HepG2 (cell line): ENCODE results near the gene CACNA1C. TPM values are rescaled to one million over a fixed set of nuclear protein-coding genes. Genes with fewer than 3 reads are reported as not detected.

Experiments
- ATAC-seq: fragments of 200-7000 bp; cut with Tn5 transposase; 3 replicates; pipeline ENCODE4 v1.9.1; 2020; ENCODE audit warnings: mild to moderate bottlenecking, moderate library complexity
- BruUV-seq: library from RNA; stranded (reverse); fragments of 400-500 nt; replicated peaks from 2 replicates; lab custom pipeline; 2021; lab: Mats Ljungman, UMichigan
- CTCF ChIA-PET: fragments of 300-600 bp; formaldehyde crosslinking; extraction: SDS; loops from one replicate; lab custom pipeline; 2021; ENCODE audit warnings: low total read pairs, inconsistent platforms, low intra/inter-chr PET ratio; lab: Yijun Ruan, JAX
- POLR2A ChIA-PET: fragments of 350-600 bp; sonication (Branson Sonifier 250); formaldehyde crosslinking; loops from one replicate; lab custom pipeline; 2020; ENCODE audit warnings: antibody characterized with exemption, inconsistent platforms; lab: Yijun Ruan, JAX
- DNase-seq: peaks from one replicate; pipeline ENCODE4 v3.0.0-alpha.2; 2015; ENCODE audit warnings: low spot score
- FAIRE-seq: peaks from 3 replicates; lab custom pipeline; 2011; peaks lifted over from hg19 to GRCh38; lab: Jason Lieb, UNC
- H2AFZ ChIP-seq: one replicate; pipeline ENCODE4 v1.6.1; 2011; ENCODE audit warnings: low read length, inconsistent platforms
- H3K27ac ChIP-seq: fragments of 300-600 bp; 3 replicates; pipeline ENCODE4 v1.8.0; 2011; ENCODE audit warnings: mixed run types, mild to moderate bottlenecking, mixed read lengths, low read length, inconsistent platforms; ENCODE audit not compliant: insufficient read depth; ENCODE audit errors: extremely low read length
- H3K27me3 ChIP-seq, 2 experiments: fragments of 200-600 bp in 1 of 2; 2 replicates in 1 of 2; 3 replicates in 1 of 2; pipeline versions ENCODE4 v1.6.0 to v1.8.0; 2011; ENCODE audit warnings: low read length in 2 of 2, mild to moderate bottlenecking in 2 of 2, moderate library complexity in 2 of 2, inconsistent platforms in 1 of 2; ENCODE audit not compliant: insufficient read depth in 2 of 2, control insufficient read depth in 1 of 2
- H3K36me3 ChIP-seq, 2 experiments: fragments of 200-600 bp in 1 of 2; replicated peaks in 1 of 2; 2 replicates in 1 of 2; 3 replicates in 1 of 2; pipeline versions ENCODE4 v1.5.1 to v1.8.0; 2011; ENCODE audit warnings: low read length in 2 of 2, inconsistent platforms in 1 of 2; ENCODE audit not compliant: insufficient read depth in 2 of 2, control insufficient read depth in 1 of 2
- H3K4me1 ChIP-seq: 2 replicates; pipeline ENCODE4 v1.5.1; 2012; ENCODE audit warnings: low read length, inconsistent platforms; ENCODE audit not compliant: insufficient read depth
- H3K4me2 ChIP-seq: 2 replicates; pipeline ENCODE4 v1.6.0; 2011; ENCODE audit warnings: low read depth, low read length, inconsistent platforms
- H3K4me3 ChIP-seq, 3 experiments: fragments of 200-600 bp in 1 of 3; sonication (generic), shearing (Covaris generic) in 1 of 3; replicated peaks in 1 of 3; 2 replicates each; pipeline ENCODE4 v1.5.1; 2011 to 2016; ENCODE audit warnings: low read length in 3 of 3, inconsistent platforms in 2 of 3, low read depth in 2 of 3, mild to moderate bottlenecking in 2 of 3, control low read depth in 1 of 3, mixed read lengths in 1 of 3; ENCODE audit not compliant: insufficient read depth in 1 of 3
- H3K79me2 ChIP-seq: one replicate; pipeline ENCODE4 v1.6.1; 2011; ENCODE audit warnings: low read length, inconsistent platforms; ENCODE audit not compliant: insufficient read depth
- H3K9ac ChIP-seq: 2 replicates; pipeline ENCODE4 v1.6.0; 2011; ENCODE audit warnings: mild to moderate bottlenecking, low read depth, low read length, inconsistent platforms; ENCODE audit not compliant: insufficient read depth
- H3K9me3 ChIP-seq: 2 replicates; pipeline ENCODE4 v1.5.1; 2012; ENCODE audit warnings: mild to moderate bottlenecking, low read length
- H4K20me1 ChIP-seq: 2 replicates; pipeline ENCODE4 v1.6.0; 2011; ENCODE audit warnings: inconsistent platforms, mild to moderate bottlenecking, low read length, moderate library complexity; ENCODE audit not compliant: insufficient read depth
- DPF2 ChIP-seq: sonication (generic); formaldehyde crosslinking; IDR thresholded peaks from 2 replicates; pipeline ENCODE4 v1.4.0; 2020; ENCODE audit warnings: mild to moderate bottlenecking, low read depth, missing genetic modification reagents, borderline replicate concordance
- GLI4 ChIP-seq: sonication (generic); formaldehyde crosslinking; IDR thresholded peaks from 2 replicates; pipeline ENCODE4 v1.5.1; 2020; ENCODE audit warnings: missing genetic modification reagents, mild to moderate bottlenecking, moderate library complexity, borderline replicate concordance
- IRF2 ChIP-seq: IDR thresholded peaks from 2 replicates; pipeline ENCODE4 v1.6.1; 2018; ENCODE audit warnings: missing genetic modification reagents, missing compliant biosample characterization
- KDM5B ChIP-seq: sonication (generic); formaldehyde crosslinking; IDR thresholded peaks from 2 replicates; pipeline ENCODE4 v1.4.0; 2020; ENCODE audit warnings: missing genetic modification reagents, mild to moderate bottlenecking, borderline replicate concordance
- MAZ ChIP-seq, 2 experiments: sonication (generic) in 1 of 2; formaldehyde crosslinking in 1 of 2; IDR thresholded peaks; 2 replicates each; pipeline versions ENCODE4 v1.5.0 to v1.6.1; 2012 to 2020; ENCODE audit warnings: low read depth in 2 of 2, mild to moderate bottlenecking in 2 of 2, borderline replicate concordance in 1 of 2, improper control_type of control experiment in 1 of 2, low read length in 1 of 2, missing genetic modification reagents in 1 of 2, moderate library complexity in 1 of 2
- ZNF136 ChIP-seq: sonication (generic); formaldehyde crosslinking; IDR thresholded peaks from 2 replicates; pipeline ENCODE4 v1.8.1; 2022; ENCODE audit warnings: low read depth, mild to moderate bottlenecking, moderate library complexity, missing genetic modification reagents
- ZNF17 ChIP-seq: sonication (generic); formaldehyde crosslinking; IDR thresholded peaks from 2 replicates; pipeline ENCODE4 v1.5.0; 2020; ENCODE audit warnings: mild to moderate bottlenecking, missing genetic modification reagents
- WGBS: methylation state at CpG from one replicate; pipeline ENCODE4 v1.1.6; 2017; ENCODE audit warnings: low lambda C conversion rate; 5-methylcytosine and 5-hydroxymethylcytosine counted together
- in situ Hi-C: cut with HindIII; loops from 2 replicates; pipeline ENCODE4 v1.10.0; 2017; ENCODE audit warnings: low pct_unique_long_range_greater_than_20kb; ENCODE audit not compliant: extremely low pct_ligation_motif_present
- intact Hi-C: fragments of 100-400 bp; cut with micrococcal nuclease; formaldehyde crosslinking; loops from one replicate; pipeline ENCODE4 v1.10.0; 2022; ENCODE audit not compliant: unreplicated experiment
- polyA plus RNA-seq, 8 experiments: library from polyadenylated mRNA; depleted of rRNA in 3 of 8; stranded (reverse) in 7 of 8; unstranded in 1 of 8; fragments of >200 nt; fragmentation: Illumina TruSeq in 4 of 8; extraction: Trizol in 4 of 8; gene quantifications; 2 replicates each; pipeline versions ENCODE4 v1.2.1 to v1.2.3, GENCODE V29; 2011 to 2016; ENCODE audit warnings: low read depth in 4 of 8, missing spikeins in 1 of 8, mixed read lengths in 1 of 8; ENCODE audit not compliant: insufficient read depth in 1 of 8
- total RNA-seq, 5 experiments: library from RNA; depleted of rRNA; stranded (reverse); fragments of >200 nt; fragmentation: Illumina TruSeq; extraction: Trizol; gene quantifications; 2 replicates each; pipeline ENCODE4 v1.2.3, GENCODE V29; 2016; ENCODE audit warnings: low read depth in 1 of 5
- TF ChIP-seq, protein P1 (sequence below): sonication (generic); formaldehyde crosslinking; conservative IDR thresholded peaks from 2 replicates; pipeline ENCODE4 v1.8.0; 2022; ENCODE audit warnings: missing genetic modification reagents
- TF ChIP-seq, protein P2 (sequence below): sonication (generic); formaldehyde crosslinking; conservative IDR thresholded peaks from 2 replicates; pipeline ENCODE4 v1.8.0; 2022; ENCODE audit warnings: low read depth, missing genetic modification reagents
- TF ChIP-seq, protein P3 (sequence below): sonication (generic); formaldehyde crosslinking; IDR thresholded peaks from 2 replicates; pipeline ENCODE4 v1.5.1; 2020; ENCODE audit warnings: mild to moderate bottlenecking, missing genetic modification reagents, moderate library complexity
- TF ChIP-seq, protein P4 (sequence below): sonication (generic); formaldehyde crosslinking; IDR thresholded peaks from 2 replicates; pipeline ENCODE4 v1.4.0; 2020; ENCODE audit warnings: missing genetic modification reagents

Gene CACNA1C
- total and polyA plus RNA-seq, 2 of the 13 experiments (the other 11 are each of a cell fraction or from before 2014, with no cell fraction given) = not detected

DNA sequence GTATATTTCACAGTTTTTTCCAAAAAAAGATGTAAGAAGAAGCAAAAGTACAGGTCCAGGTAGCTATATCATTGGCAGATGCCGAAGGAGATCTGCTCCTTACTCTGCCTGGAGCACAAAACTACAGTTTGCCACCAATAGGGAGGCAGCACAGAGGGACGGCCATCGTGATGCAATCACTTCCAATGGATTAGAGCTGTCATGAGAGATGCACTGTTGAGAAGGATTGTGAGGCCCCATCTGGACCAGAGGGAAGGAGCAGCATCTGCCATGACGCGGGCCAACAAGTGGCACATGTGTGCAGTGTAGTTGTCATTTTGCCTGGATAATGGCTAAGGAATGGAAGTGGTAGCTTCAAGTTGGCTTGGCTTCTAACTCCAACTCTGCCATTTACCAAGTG, 423.2 kb downstream of the CACNA1C start:
- Histone ChIP-seq H3K79me2 (no peaks in the 10 kb centered on the region), H3K4me2 (no peak overlapping the region), H4K20me1 (no peaks in the 10 kb centered on the region), H3K4me3 (no peak overlapping the region), H3K27me3 (peaks cover 0 to 28% of the 10 kb centered on the region in 2 experiments; a peak in 3 of 5 replicates), H3K9me3 (no peaks in the 10 kb centered on the region), H3K36me3 (no peaks in the 10 kb centered on the region), H3K4me1 (no peaks in the 10 kb centered on the region), H2AFZ (no peak overlapping the region), H3K27ac (no peak overlapping the region), H3K9ac (no peak overlapping the region)
- in situ Hi-C loops = no loop called here
- WGBS = 0% methylated on average over 3 of the region's 5 CpGs
- intact Hi-C loops = no loop called here
- POLR2A ChIA-PET = no interaction called here
- ATAC-seq (no peak), FAIRE-seq (no peak), DNase-seq (no peak)
- no TSS peak for BruUV-seq
- TF ChIP-seq, protein P1, sequence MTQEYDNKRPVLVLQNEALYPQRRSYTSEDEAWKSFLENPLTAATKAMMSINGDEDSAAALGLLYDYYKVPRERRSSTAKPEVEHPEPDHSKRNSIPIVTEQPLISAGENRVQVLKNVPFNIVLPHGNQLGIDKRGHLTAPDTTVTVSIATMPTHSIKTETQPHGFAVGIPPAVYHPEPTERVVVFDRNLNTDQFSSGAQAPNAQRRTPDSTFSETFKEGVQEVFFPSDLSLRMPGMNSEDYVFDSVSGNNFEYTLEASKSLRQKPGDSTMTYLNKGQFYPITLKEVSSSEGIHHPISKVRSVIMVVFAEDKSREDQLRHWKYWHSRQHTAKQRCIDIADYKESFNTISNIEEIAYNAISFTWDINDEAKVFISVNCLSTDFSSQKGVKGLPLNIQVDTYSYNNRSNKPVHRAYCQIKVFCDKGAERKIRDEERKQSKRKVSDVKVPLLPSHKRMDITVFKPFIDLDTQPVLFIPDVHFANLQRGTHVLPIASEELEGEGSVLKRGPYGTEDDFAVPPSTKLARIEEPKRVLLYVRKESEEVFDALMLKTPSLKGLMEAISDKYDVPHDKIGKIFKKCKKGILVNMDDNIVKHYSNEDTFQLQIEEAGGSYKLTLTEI (CRISPR knock-in tag) = no peak
- TF ChIP-seq GLI4 (CRISPR knock-in tag) (no peak), ZNF136 (CRISPR knock-in tag) (no peak), ZNF17 (CRISPR knock-in tag) (no peak), MAZ (IDR thresholded peaks at IDR 0.05; ENCODE audit: borderline replicate concordance, low read depth, low read length) (no peak), MAZ (CRISPR knock-in tag; IDR thresholded peaks at IDR 0.05; ENCODE audit: low read depth) (no peak), KDM5B (CRISPR knock-in tag) (no peak), DPF2 (no peak), IRF2 (CRISPR knock-in tag) (no peak)
- TF ChIP-seq, protein P2, sequence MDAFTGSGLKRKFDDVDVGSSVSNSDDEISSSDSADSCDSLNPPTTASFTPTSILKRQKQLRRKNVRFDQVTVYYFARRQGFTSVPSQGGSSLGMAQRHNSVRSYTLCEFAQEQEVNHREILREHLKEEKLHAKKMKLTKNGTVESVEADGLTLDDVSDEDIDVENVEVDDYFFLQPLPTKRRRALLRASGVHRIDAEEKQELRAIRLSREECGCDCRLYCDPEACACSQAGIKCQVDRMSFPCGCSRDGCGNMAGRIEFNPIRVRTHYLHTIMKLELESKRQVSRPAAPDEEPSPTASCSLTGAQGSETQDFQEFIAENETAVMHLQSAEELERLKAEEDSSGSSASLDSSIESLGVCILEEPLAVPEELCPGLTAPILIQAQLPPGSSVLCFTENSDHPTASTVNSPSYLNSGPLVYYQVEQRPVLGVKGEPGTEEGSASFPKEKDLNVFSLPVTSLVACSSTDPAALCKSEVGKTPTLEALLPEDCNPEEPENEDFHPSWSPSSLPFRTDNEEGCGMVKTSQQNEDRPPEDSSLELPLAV = no peak
- TF ChIP-seq, protein P3, sequence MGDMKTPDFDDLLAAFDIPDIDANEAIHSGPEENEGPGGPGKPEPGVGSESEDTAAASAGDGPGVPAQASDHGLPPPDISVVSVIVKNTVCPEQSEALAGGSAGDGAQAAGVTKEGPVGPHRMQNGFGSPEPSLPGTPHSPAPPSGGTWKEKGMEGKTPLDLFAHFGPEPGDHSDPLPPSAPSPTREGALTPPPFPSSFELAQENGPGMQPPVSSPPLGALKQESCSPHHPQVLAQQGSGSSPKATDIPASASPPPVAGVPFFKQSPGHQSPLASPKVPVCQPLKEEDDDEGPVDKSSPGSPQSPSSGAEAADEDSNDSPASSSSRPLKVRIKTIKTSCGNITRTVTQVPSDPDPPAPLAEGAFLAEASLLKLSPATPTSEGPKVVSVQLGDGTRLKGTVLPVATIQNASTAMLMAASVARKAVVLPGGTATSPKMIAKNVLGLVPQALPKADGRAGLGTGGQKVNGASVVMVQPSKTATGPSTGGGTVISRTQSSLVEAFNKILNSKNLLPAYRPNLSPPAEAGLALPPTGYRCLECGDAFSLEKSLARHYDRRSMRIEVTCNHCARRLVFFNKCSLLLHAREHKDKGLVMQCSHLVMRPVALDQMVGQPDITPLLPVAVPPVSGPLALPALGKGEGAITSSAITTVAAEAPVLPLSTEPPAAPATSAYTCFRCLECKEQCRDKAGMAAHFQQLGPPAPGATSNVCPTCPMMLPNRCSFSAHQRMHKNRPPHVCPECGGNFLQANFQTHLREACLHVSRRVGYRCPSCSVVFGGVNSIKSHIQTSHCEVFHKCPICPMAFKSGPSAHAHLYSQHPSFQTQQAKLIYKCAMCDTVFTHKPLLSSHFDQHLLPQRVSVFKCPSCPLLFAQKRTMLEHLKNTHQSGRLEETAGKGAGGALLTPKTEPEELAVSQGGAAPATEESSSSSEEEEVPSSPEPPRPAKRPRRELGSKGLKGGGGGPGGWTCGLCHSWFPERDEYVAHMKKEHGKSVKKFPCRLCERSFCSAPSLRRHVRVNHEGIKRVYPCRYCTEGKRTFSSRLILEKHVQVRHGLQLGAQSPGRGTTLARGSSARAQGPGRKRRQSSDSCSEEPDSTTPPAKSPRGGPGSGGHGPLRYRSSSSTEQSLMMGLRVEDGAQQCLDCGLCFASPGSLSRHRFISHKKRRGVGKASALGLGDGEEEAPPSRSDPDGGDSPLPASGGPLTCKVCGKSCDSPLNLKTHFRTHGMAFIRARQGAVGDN (CRISPR knock-in tag) = no peak
- TF ChIP-seq, protein P4, sequence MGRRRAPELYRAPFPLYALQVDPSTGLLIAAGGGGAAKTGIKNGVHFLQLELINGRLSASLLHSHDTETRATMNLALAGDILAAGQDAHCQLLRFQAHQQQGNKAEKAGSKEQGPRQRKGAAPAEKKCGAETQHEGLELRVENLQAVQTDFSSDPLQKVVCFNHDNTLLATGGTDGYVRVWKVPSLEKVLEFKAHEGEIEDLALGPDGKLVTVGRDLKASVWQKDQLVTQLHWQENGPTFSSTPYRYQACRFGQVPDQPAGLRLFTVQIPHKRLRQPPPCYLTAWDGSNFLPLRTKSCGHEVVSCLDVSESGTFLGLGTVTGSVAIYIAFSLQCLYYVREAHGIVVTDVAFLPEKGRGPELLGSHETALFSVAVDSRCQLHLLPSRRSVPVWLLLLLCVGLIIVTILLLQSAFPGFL (CRISPR knock-in tag) = no peak
- CTCF ChIA-PET = no interaction called here
